IgD-negative memory B cell (primary cell): ENCODE results near the gene RNF207. TPM values are rescaled to one million over a fixed set of nuclear protein-coding genes. Genes with fewer than 3 reads are reported as not detected.

Source experiments
- H3K27ac Mint-ChIP-seq, 3 donors: one replicate each; pipeline ENCODE4 v1.8.0; 2020 to 2022; ENCODE audit warnings: mild to moderate bottlenecking in 3 of 3, mixed read lengths in 3 of 3, moderate library complexity in 1 of 3
- H3K27me3 Mint-ChIP-seq: one replicate; pipeline ENCODE4 v1.8.0; 2021; ENCODE audit warnings: mixed read lengths
- H3K36me3 Mint-ChIP-seq: one replicate; pipeline ENCODE4 v1.8.0; 2020; ENCODE audit warnings: mild to moderate bottlenecking, mixed read lengths
- H3K4me1 Mint-ChIP-seq, 3 donors: one replicate each; pipeline ENCODE4 v1.8.0; 2020 to 2022; ENCODE audit warnings: mixed read lengths in 3 of 3, mild to moderate bottlenecking in 1 of 3
- H3K4me3 Mint-ChIP-seq, 4 donors: one replicate each; pipeline ENCODE4 v1.8.0; 2020 to 2022; ENCODE audit warnings: mild to moderate bottlenecking in 4 of 4, mixed read lengths in 4 of 4, moderate library complexity in 3 of 4
- H3K9me3 Mint-ChIP-seq, 3 donors: one replicate each; pipeline ENCODE4 v1.8.0; 2020 to 2021; ENCODE audit warnings: mixed read lengths in 3 of 3, mild to moderate bottlenecking in 1 of 3
- polyA plus RNA-seq: library from polyadenylated mRNA; unstranded; fragments of 300-500 nt; fragmentation: Illumina TruSeq; gene quantifications from one replicate; pipeline ENCODE4 v1.2.3, GENCODE V29; 2021

RNF207 gene
- polyA plus RNA-seq, 1 donor from 2014 or later = 0.23 TPM

DNA sequence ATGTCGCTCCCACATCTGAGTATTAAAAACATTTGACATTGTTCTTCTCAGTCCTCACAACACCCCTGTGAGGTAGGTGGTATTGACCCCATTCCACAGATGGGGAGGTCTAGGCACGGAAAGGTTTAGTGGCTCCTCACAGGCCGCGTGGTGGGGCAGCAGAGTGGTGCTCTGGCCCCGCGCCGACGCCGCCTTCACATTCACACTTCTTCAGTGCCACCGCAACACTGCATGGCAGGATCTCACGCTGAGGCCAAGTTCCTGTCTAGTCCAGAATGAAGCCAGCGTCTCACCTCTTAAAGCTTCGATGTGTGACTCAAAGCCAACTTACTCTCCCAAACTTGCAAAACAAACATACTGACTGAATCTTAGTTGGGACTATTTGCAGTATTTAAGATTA, 17.7 kb downstream of the RNF207 start:
- Mint-ChIP-seq H3K36me3 (peaks cover 15% of the 10 kb centered on the region), H3K27ac (no peak overlapping the region), H3K4me1 (peaks cover 0 to 2% (median 0%) of the 10 kb centered on the region in 3 donors)

DNA sequence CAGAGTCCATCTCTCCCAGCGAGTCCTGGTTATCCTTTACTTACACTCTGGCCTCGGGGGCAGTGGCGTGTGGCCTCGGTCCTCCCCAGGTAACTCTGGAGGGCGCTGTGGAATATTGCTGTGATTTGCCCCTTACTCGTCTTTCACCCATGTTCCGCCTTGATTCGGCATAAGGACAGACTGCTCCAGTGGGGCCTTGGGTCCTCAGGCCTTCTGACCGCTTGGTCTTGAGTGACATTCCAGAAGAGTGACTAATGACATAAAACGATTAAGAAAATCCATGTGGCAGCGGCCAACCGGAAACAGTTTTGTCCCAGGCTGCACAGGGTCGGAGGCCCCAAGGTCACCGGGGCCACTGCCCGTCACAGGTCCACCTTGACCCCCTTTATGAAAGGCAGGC, 18.8 kb downstream of the RNF207 start:
- Mint-ChIP-seq H3K4me1 (peaks cover 0 to 2% (median 0%) of the 10 kb centered on the region in 3 donors), H3K9me3 (peaks cover 0 to 1% (median 0%) of the 10 kb centered on the region in 3 donors), H3K27ac (no peak overlapping the region), H3K36me3 (peaks cover 15% of the 10 kb centered on the region), H3K27me3 (no peaks in the 10 kb centered on the region), H3K4me3 (no peak overlapping the region)

More for the DNA sequence above, 17.7 kb downstream of the RNF207 start:
- Mint-ChIP-seq H3K27me3 (peaks cover 2% of the 10 kb centered on the region), H3K4me3 (no peak overlapping the region), H3K9me3 (peaks cover 0 to 1% (median 0%) of the 10 kb centered on the region in 3 donors)

- H3K27ac Mint-ChIP-seq = no peak overlapping the region
- peaks cover 14% of the 10 kb centered on the region for H3K36me3 Mint-ChIP-seq
- no peaks in the 10 kb centered on the region for H3K27me3 Mint-ChIP-seq
These were observed 19.7 kb downstream of the RNF207 start for GRCh38 chr1:6225651-6226050.

GRCh38 chr1:6233376-6233775, 27.5 kb downstream of the RNF207 start:
- Mint-ChIP-seq H3K27ac (peak overlapping the region in 1 of 3 donors; percentile 45), H3K36me3 (no peaks in the 10 kb centered on the region), H3K9me3 (no peaks in the 10 kb centered on the region), H3K27me3 (peaks cover 1% of the 10 kb centered on the region), H3K4me1 (peaks cover 4 to 7% (median 5%) of the 10 kb centered on the region in 3 donors), H3K4me3 (peak overlapping the region in 2 of 4 donors; percentile 41 to 89)

More at GRCh38 chr1:6225651-6226050, 19.7 kb downstream of the RNF207 start:
- peaks cover 0 to 2% (median 0%) of the 10 kb centered on the region in 3 donors for H3K4me1 Mint-ChIP-seq
- H3K4me3 Mint-ChIP-seq = no peak overlapping the region
- peaks cover 0 to 1% (median 0%) of the 10 kb centered on the region in 3 donors for H3K9me3 Mint-ChIP-seq

GRCh38 chr1:6234502-6235295, 28.8 kb downstream of the RNF207 start:
- Mint-ChIP-seq H3K27ac (peak overlapping the region in 2 of 3 donors; percentile 19 to 45), H3K27me3 (peaks cover 11% of the 10 kb centered on the region), H3K9me3 (no peaks in the 10 kb centered on the region), H3K4me3 (peak overlapping the region; percentile 86 to 92 (median 90)), H3K36me3 (no peaks in the 10 kb centered on the region), H3K4me1 (peaks cover 4 to 7% (median 5%) of the 10 kb centered on the region in 3 donors)

- H3K4me1 Mint-ChIP-seq = peaks cover 4 to 7% (median 5%) of the 10 kb centered on the region in 3 donors
- H3K27me3 Mint-ChIP-seq = peaks cover 16% of the 10 kb centered on the region
- H3K36me3 Mint-ChIP-seq = no peaks in the 10 kb centered on the region
- peak overlapping the region in 2 of 3 donors; percentile 45 to 63 for H3K27ac Mint-ChIP-seq
- peak overlapping the region; percentile 86 to 92 (median 90) for H3K4me3 Mint-ChIP-seq
- H3K9me3 Mint-ChIP-seq = no peaks in the 10 kb centered on the region
These were observed 29.4 kb downstream of the RNF207 start for GRCh38 chr1:6235296-6235677.

GRCh38 chr1:6237093-6237492, 31.2 kb downstream of the RNF207 start:
- Mint-ChIP-seq H3K4me1 (peaks cover 4 to 10% (median 9%) of the 10 kb centered on the region in 3 donors), H3K27ac (peak overlapping the region in 1 of 3 donors; percentile 45), H3K27me3 (peaks cover 25% of the 10 kb centered on the region), H3K9me3 (no peaks in the 10 kb centered on the region), H3K36me3 (peaks cover 2% of the 10 kb centered on the region), H3K4me3 (peak overlapping the region; percentile 16 to 89 (median 84))

- Mint-ChIP-seq H3K27ac (no peak overlapping the region), H3K4me1 (peaks cover 0 to 7% (median 7%) of the 10 kb centered on the region in 3 donors), H3K27me3 (peaks cover 24% of the 10 kb centered on the region), H3K9me3 (no peaks in the 10 kb centered on the region), H3K4me3 (no peak overlapping the region), H3K36me3 (peaks cover 2% of the 10 kb centered on the region)
These were observed 33.4 kb downstream of the RNF207 start for GRCh38 chr1:6239213-6239752.

GRCh38 chr1:6239950-6240768, 34.2 kb downstream of the RNF207 start:
- Mint-ChIP-seq H3K4me3 (no peak overlapping the region), H3K4me1 (peaks cover 0 to 5% (median 3%) of the 10 kb centered on the region in 3 donors), H3K9me3 (no peaks in the 10 kb centered on the region), H3K27me3 (peaks cover 27% of the 10 kb centered on the region), H3K27ac (no peak overlapping the region), H3K36me3 (peaks cover 2% of the 10 kb centered on the region)

DNA sequence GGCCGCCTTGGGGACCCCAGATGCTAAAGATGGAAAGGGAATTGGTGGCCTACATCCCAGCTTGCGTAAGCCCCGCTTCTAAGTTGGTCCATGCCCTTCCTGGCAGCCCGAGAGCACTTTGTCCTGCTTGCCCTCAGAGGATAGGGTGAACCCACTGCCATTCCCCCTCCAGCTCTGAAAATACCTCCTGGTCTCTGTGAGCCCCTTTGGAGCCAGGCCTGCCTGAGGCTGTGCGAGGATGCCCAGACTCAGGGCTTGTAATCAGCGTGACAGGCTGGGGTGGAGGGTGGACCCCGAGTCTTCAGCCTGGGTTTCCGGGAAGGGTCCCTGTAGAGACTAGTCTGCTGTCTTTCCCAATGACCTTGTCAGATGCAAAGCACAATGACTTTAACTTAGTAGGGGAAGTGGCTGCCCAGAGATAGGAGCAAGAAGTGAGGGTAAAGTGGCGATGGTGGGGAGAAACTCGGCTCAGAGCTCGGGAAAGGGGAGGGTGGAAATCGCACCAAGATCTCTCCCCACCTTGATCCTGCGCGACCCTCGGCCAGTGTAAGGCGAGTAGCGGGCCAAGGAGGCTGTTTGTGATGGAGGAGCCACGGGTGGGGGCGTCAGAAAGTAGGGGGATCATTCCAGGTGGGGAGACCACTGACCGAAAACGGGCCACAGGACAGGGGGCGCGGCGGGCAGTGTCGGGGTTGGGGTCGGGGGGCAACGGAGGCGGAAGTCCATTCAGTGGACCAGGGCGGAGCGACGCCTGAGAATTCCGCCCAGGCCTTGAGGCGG, 35.4 kb downstream of the RNF207 start:
- no peaks in the 10 kb centered on the region for H3K9me3 Mint-ChIP-seq
- no peak overlapping the region for H3K27ac Mint-ChIP-seq
- H3K4me3 Mint-ChIP-seq = peak overlapping the region in 3 of 4 donors; percentile 14 to 43 (median 36)
- H3K27me3 Mint-ChIP-seq = peaks cover 29% of the 10 kb centered on the region
- H3K4me1 Mint-ChIP-seq = peaks cover 0 to 5% (median 3%) of the 10 kb centered on the region in 3 donors
- peaks cover 2% of the 10 kb centered on the region for H3K36me3 Mint-ChIP-seq

GRCh38 chr1:6241887-6242740, 36.2 kb downstream of the RNF207 start:
- H3K4me3 Mint-ChIP-seq = no peak overlapping the region
- peaks cover 2% of the 10 kb centered on the region for H3K36me3 Mint-ChIP-seq
- H3K27ac Mint-ChIP-seq = no peak overlapping the region
- H3K27me3 Mint-ChIP-seq = peaks cover 37% of the 10 kb centered on the region
- peaks cover 0 to 3% (median 0%) of the 10 kb centered on the region in 3 donors for H3K9me3 Mint-ChIP-seq
- H3K4me1 Mint-ChIP-seq = peaks cover 7 to 8% (median 7%) of the 10 kb centered on the region in 3 donors

DNA sequence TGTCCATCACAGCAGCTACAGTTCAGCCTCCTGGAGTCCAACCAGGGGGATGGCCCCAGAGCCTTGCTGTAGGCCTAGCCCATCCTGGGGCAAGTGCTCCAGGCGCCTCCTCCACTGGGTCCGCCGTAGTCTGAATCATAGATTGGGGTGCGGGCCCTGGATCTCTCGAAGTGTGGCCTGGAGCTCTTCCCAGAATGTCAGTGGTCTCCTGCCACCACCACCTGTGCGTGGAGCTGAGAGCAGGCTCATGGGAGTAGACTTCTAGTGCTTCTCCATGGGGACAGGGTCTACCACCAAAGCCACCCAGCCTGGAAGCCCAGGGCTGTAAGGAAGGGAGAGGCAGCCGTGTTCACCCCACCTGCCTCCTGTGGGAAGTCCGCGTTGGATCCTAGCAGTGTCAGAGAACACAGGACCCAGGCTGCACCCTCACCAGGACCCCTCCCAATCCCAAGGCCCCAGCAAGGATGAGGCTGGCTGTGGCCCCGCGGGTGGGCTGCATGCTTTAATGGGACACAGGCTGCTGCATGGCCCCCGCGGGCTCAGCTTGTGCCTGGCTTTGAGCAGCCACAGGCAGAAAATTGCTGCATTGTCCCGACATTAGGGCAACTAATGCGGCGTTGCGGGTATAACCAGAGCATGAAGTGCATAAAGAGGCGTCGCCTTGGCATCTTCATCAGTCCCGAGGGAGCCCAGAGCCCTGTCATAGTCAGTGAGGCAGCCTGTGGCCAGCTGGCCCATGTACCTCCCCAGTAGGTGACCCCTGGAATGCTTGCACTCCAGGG, 37.3 kb downstream of the RNF207 start:
- H3K9me3 Mint-ChIP-seq = peaks cover 0 to 3% (median 0%) of the 10 kb centered on the region in 3 donors
- H3K4me3 Mint-ChIP-seq = no peak overlapping the region
- peaks cover 2% of the 10 kb centered on the region for H3K36me3 Mint-ChIP-seq
- H3K4me1 Mint-ChIP-seq = peaks cover 7 to 12% (median 7%) of the 10 kb centered on the region in 3 donors
- H3K27me3 Mint-ChIP-seq = peaks cover 40% of the 10 kb centered on the region
- H3K27ac Mint-ChIP-seq = peak overlapping the region in 1 of 3 donors; percentile 51

- peaks cover 0 to 3% (median 0%) of the 10 kb centered on the region in 3 donors for H3K9me3 Mint-ChIP-seq
- H3K36me3 Mint-ChIP-seq = peaks cover 2% of the 10 kb centered on the region
- H3K4me1 Mint-ChIP-seq = peaks cover 7 to 12% (median 7%) of the 10 kb centered on the region in 3 donors
- H3K4me3 Mint-ChIP-seq = no peak within 1 kb of the TSS
- H3K27ac Mint-ChIP-seq = peak within 1 kb of the TSS in 1 of 3 donors; percentile 56
- H3K27me3 Mint-ChIP-seq = peaks cover 41% of the 10 kb centered on the region
These were observed 38.1 kb downstream of the RNF207 start, which contains the start of gene HES3 for GRCh38 chr1:6243993-6244392. TSS of gene HES3 (plus strand) at chr1:6244179. CDS start at chr1:6244366, 187 bp downstream.
